H9 (cell line): ENCODE results near the gene PIP4K2B. TPM values are rescaled to one million over a fixed set of nuclear protein-coding genes. Genes with fewer than 3 reads are reported as not detected.

Experiments
- DNase-seq: peaks from one replicate; pipeline ENCODE4 v3.0.0-alpha.2; 2017
- H2AFZ ChIP-seq: one replicate; pipeline ENCODE4 v1.6.1; 2013; ENCODE audit warnings: mild to moderate bottlenecking, low read length, control low read depth, moderate library complexity
- H2AK5ac ChIP-seq: 2 replicates; pipeline ENCODE4 v1.6.1; 2013; ENCODE audit warnings: low read length, control low read depth, mixed read lengths; ENCODE audit not compliant: insufficient read length
- H2BK120ac ChIP-seq: one replicate; pipeline ENCODE4 v1.6.1; 2013; ENCODE audit warnings: low read depth, mild to moderate bottlenecking, low read length, control low read depth, inconsistent platforms; ENCODE audit not compliant: poor library complexity, severe bottlenecking
- H2BK12ac ChIP-seq: 2 replicates; pipeline ENCODE4 v1.6.1; 2013; ENCODE audit warnings: low read length, control low read depth, mixed read lengths, low read depth; ENCODE audit not compliant: insufficient read length
- H2BK15ac ChIP-seq: 2 replicates; pipeline ENCODE4 v1.6.1; 2013; ENCODE audit warnings: low read depth, low read length, control low read depth
- H2BK20ac ChIP-seq: one replicate; pipeline ENCODE4 v1.6.1; 2013; ENCODE audit warnings: low read depth, mild to moderate bottlenecking, low read length, control low read depth, inconsistent platforms; ENCODE audit not compliant: poor library complexity, severe bottlenecking
- H2BK5ac ChIP-seq: 2 replicates; pipeline ENCODE4 v1.6.1; 2013; ENCODE audit warnings: low read length, control low read depth, mixed read lengths; ENCODE audit not compliant: insufficient read length
- H3K14ac ChIP-seq: 2 replicates; pipeline ENCODE4 v1.6.1; 2013; ENCODE audit warnings: low read length, control low read depth; ENCODE audit not compliant: insufficient read depth
- H3K18ac ChIP-seq: 2 replicates; pipeline ENCODE4 v1.6.1; 2013; ENCODE audit warnings: low read depth, mild to moderate bottlenecking, mixed read lengths, low read length, control low read depth; ENCODE audit not compliant: insufficient read length
- H3K23ac ChIP-seq: 2 replicates; pipeline ENCODE4 v1.6.1; 2013; ENCODE audit warnings: low read length, control low read depth, mixed read lengths, low read depth; ENCODE audit not compliant: insufficient read length
- H3K23me2 ChIP-seq: 2 replicates; pipeline ENCODE4 v1.6.1; 2013; ENCODE audit warnings: low read depth, mild to moderate bottlenecking, mixed read lengths, low read length, control low read depth; ENCODE audit not compliant: insufficient read length, poor library complexity, severe bottlenecking
- H3K27ac ChIP-seq: 2 replicates; pipeline ENCODE4 v1.5.1; 2013; ENCODE audit warnings: low read length, control low read depth, mixed read lengths, low read depth; ENCODE audit not compliant: insufficient read length
- H3K27me3 ChIP-seq: 2 replicates; pipeline ENCODE4 v1.6.1; 2013; ENCODE audit warnings: low read length, control low read depth, inconsistent platforms; ENCODE audit not compliant: insufficient read depth
- H3K4ac ChIP-seq: 2 replicates; pipeline ENCODE4 v1.6.1; 2013; ENCODE audit warnings: low read depth, mild to moderate bottlenecking, control low read depth, inconsistent platforms, low read length, moderate library complexity
- H3K4me1 ChIP-seq: 2 replicates; pipeline ENCODE4 v1.6.1; 2013; ENCODE audit warnings: low read length, control low read depth, inconsistent platforms; ENCODE audit not compliant: insufficient read depth
- H3K4me2 ChIP-seq: 2 replicates; pipeline ENCODE4 v1.6.1; 2013; ENCODE audit warnings: low read length, control low read depth, mixed read lengths; ENCODE audit not compliant: insufficient read length, insufficient read depth
- H3K56ac ChIP-seq: 2 replicates; pipeline ENCODE4 v1.6.1; 2013; ENCODE audit warnings: low read depth, mild to moderate bottlenecking, mixed read lengths, low read length, control low read depth; ENCODE audit not compliant: insufficient read length
- H3K79me1 ChIP-seq: 2 replicates; pipeline ENCODE4 v1.6.1; 2013; ENCODE audit warnings: low read depth, mild to moderate bottlenecking, moderate library complexity, low read length, control low read depth, inconsistent platforms; ENCODE audit not compliant: insufficient read depth, poor library complexity, severe bottlenecking
- H3K79me2 ChIP-seq: 2 replicates; pipeline ENCODE4 v1.6.1; 2013; ENCODE audit warnings: low read length, control low read depth, inconsistent platforms; ENCODE audit not compliant: insufficient read depth
- H3K9ac ChIP-seq: 2 replicates; pipeline ENCODE4 v1.6.1; 2013; ENCODE audit warnings: low read length, control low read depth, mixed read lengths; ENCODE audit not compliant: insufficient read length; ENCODE audit errors: extremely low read depth
- H3K9me3 ChIP-seq: one replicate; pipeline ENCODE4 v1.6.1; 2013; ENCODE audit warnings: low read depth, low read length, inconsistent platforms; ENCODE audit not compliant: control insufficient read depth
- H3T11ph ChIP-seq: one replicate; pipeline ENCODE4 v1.6.1; 2013; ENCODE audit warnings: mild to moderate bottlenecking, low read length, control low read depth, inconsistent platforms
- H4K20me1 ChIP-seq: one replicate; pipeline ENCODE4 v1.6.1; 2013; ENCODE audit not compliant: control insufficient read depth, insufficient read length, insufficient read depth
- H4K5ac ChIP-seq: 2 replicates; pipeline ENCODE4 v1.6.1; 2013; ENCODE audit warnings: low read depth, mild to moderate bottlenecking, mixed read lengths, low read length, control low read depth; ENCODE audit not compliant: insufficient read length
- H4K8ac ChIP-seq: replicated peaks from 2 replicates; pipeline ENCODE4 v1.6.1; 2013; ENCODE audit warnings: low read length, control low read depth, mixed read lengths, low read depth; ENCODE audit not compliant: insufficient read length
- H4K91ac ChIP-seq: 2 replicates; pipeline ENCODE4 v1.6.1; 2013; ENCODE audit warnings: low read depth, mild to moderate bottlenecking, moderate library complexity, mixed read lengths, low read length, control low read depth; ENCODE audit not compliant: insufficient read length
- H3K27ac Mint-ChIP-seq, 3 experiments: 2 replicates in 2 of 3; 3 replicates in 1 of 3; pipeline ENCODE4 v1.8.0; 2020 to 2021; ENCODE audit warnings: mixed read lengths in 3 of 3, mild to moderate bottlenecking in 1 of 3, moderate library complexity in 1 of 3
- H3K27me3 Mint-ChIP-seq: 2 replicates; pipeline ENCODE4 v1.8.0; 2021; ENCODE audit warnings: low read depth, mild to moderate bottlenecking, moderate library complexity, mixed read lengths
- H3K36me3 Mint-ChIP-seq, 3 experiments: 2 replicates in 2 of 3; 3 replicates in 1 of 3; pipeline ENCODE4 v1.8.0; 2020 to 2021; ENCODE audit warnings: low read depth in 3 of 3, mixed read lengths in 3 of 3; ENCODE audit not compliant: insufficient read depth in 1 of 3
- H3K4me1 Mint-ChIP-seq, 2 experiments: 2 replicates each; pipeline ENCODE4 v1.8.0; 2020; ENCODE audit warnings: mixed read lengths in 2 of 2
- H3K4me3 Mint-ChIP-seq, 2 experiments: 2 replicates in 1 of 2; 3 replicates in 1 of 2; pipeline ENCODE4 v1.8.0; 2020 to 2021; ENCODE audit warnings: mild to moderate bottlenecking in 2 of 2, mixed read lengths in 2 of 2, moderate library complexity in 1 of 2
- H3K9me3 Mint-ChIP-seq, 2 experiments: 2 replicates in 1 of 2; 3 replicates in 1 of 2; pipeline ENCODE4 v1.8.0; 2020; ENCODE audit warnings: mild to moderate bottlenecking in 2 of 2, mixed read lengths in 2 of 2, moderate library complexity in 1 of 2
- WGBS: extraction: QIAGEN DNeasy Blood & Tissue Kit; methylation state at CpG from one replicate; pipeline ENCODE4 v1.1.7; 2013; ENCODE audit warnings: missing lambda C conversion rate, low lambda C conversion rate, mixed read lengths; ENCODE audit not compliant: insufficient read length; ENCODE audit errors: extremely low coverage; 5-methylcytosine and 5-hydroxymethylcytosine counted together
- microRNA-seq: library from miRNA; unstranded; fragments of <30 nt; microRNA quantifications from one replicate; pipeline ENCODE4, GENCODE V29; 2020; ENCODE audit warnings: borderline microRNAs expressed
- total RNA-seq: library from RNA; stranded (reverse); gene quantifications from 2 replicates; pipeline ENCODE4 v1.2.1, GENCODE V29; 2021
- TF ChIP-seq, protein P1 (sequence below): fragments of 200-600 bp; sonication (generic); conservative IDR thresholded peaks from 3 replicates; pipeline ENCODE4 v1.8.0; 2021; ENCODE audit warnings: antibody characterized with exemption, mild to moderate bottlenecking

PIP4K2B gene
- total RNA-seq, 1 experiment from 2014 or later = 61.9 TPM

GRCh38 chr17:38716368-38717005 lies 82.9 kb downstream of the PIP4K2B start:
- DNase-seq = no peak
- Histone ChIP-seq H3K9ac (no peak overlapping the region), H4K91ac (no peak overlapping the region), H3K56ac (no peak overlapping the region), H3K18ac (no peak overlapping the region), H3K4me2 (no peak overlapping the region), H3K79me1 (no peaks in the 10 kb centered on the region), H3K14ac (no peak overlapping the region), H4K5ac (no peak overlapping the region), H4K8ac (no peak overlapping the region), H2BK12ac (no peak overlapping the region), H3K23ac (no peak overlapping the region), H3K27ac (no peak overlapping the region), H3K79me2 (no peaks in the 10 kb centered on the region), H3K4me1 (peaks cover 3% of the 10 kb centered on the region; the same call in 1 of the 2 replicates), H4K20me1 (peaks cover 2% of the 10 kb centered on the region), H3K23me2 (peaks cover 3% of the 10 kb centered on the region), H2AFZ (no peak overlapping the region), H3K9me3 (no peaks in the 10 kb centered on the region), H3T11ph (no peak overlapping the region), H2BK20ac (no peak overlapping the region), H2BK120ac (no peak overlapping the region), H2BK15ac (no peak overlapping the region), H3K4ac (no peak overlapping the region), H2AK5ac (no peak overlapping the region), H3K27me3 (peaks cover 5% of the 10 kb centered on the region; the same call in 1 of the 2 replicates), H2BK5ac (no peak overlapping the region)
- TF ChIP-seq, protein P1, sequence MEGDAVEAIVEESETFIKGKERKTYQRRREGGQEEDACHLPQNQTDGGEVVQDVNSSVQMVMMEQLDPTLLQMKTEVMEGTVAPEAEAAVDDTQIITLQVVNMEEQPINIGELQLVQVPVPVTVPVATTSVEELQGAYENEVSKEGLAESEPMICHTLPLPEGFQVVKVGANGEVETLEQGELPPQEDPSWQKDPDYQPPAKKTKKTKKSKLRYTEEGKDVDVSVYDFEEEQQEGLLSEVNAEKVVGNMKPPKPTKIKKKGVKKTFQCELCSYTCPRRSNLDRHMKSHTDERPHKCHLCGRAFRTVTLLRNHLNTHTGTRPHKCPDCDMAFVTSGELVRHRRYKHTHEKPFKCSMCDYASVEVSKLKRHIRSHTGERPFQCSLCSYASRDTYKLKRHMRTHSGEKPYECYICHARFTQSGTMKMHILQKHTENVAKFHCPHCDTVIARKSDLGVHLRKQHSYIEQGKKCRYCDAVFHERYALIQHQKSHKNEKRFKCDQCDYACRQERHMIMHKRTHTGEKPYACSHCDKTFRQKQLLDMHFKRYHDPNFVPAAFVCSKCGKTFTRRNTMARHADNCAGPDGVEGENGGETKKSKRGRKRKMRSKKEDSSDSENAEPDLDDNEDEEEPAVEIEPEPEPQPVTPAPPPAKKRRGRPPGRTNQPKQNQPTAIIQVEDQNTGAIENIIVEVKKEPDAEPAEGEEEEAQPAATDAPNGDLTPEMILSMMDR = no peak
- H3K27me3 Mint-ChIP-seq = peaks cover 42% of the 10 kb centered on the region
- H3K27ac Mint-ChIP-seq = no peak overlapping the region
- no peak overlapping the region for H3K4me3 Mint-ChIP-seq
- no CpG with 5 or more reads among the region's 18 CpGs for WGBS
- peaks cover 8 to 17% (median 14%) of the 10 kb centered on the region in 3 experiments; a peak in 6 of 7 replicates for H3K36me3 Mint-ChIP-seq
- H3K9me3 Mint-ChIP-seq = no peaks in the 10 kb centered on the region
- peaks cover 34 to 65% of the 10 kb centered on the region in 2 experiments for H3K4me1 Mint-ChIP-seq

Small RNA genes lying within 50 kb of the gene (microRNA-seq; reads per million reads assigned to microRNA genes)
- gene MIR4726 = not detected
- not detected for gene MIR4727

Other genes starting within 250 kb of the PIP4K2B start
- 6.7 and 6.9 TPM in 2 replicates for gene SRCIN1, start 193.6 kb downstream of the PIP4K2B start, total RNA-seq
- gene EPOP, start 124.6 kb downstream of the PIP4K2B start, total RNA-seq = 5.9 and 6.1 TPM in 2 replicates
- gene MLLT6, start 94.3 kb downstream of the PIP4K2B start, total RNA-seq = 25.1 and 26.4 TPM in 2 replicates
- 10.7 and 11.2 TPM in 2 replicates for gene CISD3, start 69.2 kb downstream of the PIP4K2B start, total RNA-seq
- 106 and 116 TPM in 2 replicates for gene PCGF2, start 51.2 kb downstream of the PIP4K2B start, total RNA-seq
- gene PSMB3, start 46.8 kb downstream of the PIP4K2B start, total RNA-seq = 242 and 252 TPM in 2 replicates
- gene CWC25, start 25.8 kb upstream of the PIP4K2B start, total RNA-seq = 15.4 and 15.9 TPM in 2 replicates
- gene RPL23, start 54.2 kb upstream of the PIP4K2B start, total RNA-seq = 2,040 and 2,084 TPM in 2 replicates
- 121 and 122 TPM in 2 replicates for gene LASP1, start 70.5 kb upstream of the PIP4K2B start, total RNA-seq
- gene FBXO47, start 167.8 kb upstream of the PIP4K2B start, total RNA-seq = not detected in 2 replicates